Neural progenitor cell (in vitro differentiated cells): ENCODE data around the gene ZNF423. TPM values are rescaled to one million over a fixed set of nuclear protein-coding genes. Genes with fewer than 3 reads are reported as not detected.

Source experiments
- DNase-seq: peaks from one replicate; pipeline ENCODE4 v3.0.0-alpha.2; 2016; ENCODE audit warnings: low spot score
- H2AFZ ChIP-seq: fragments of 200-600 bp; sonication (generic); replicated peaks from 2 replicates; pipeline ENCODE4 v1.6.1; 2016; ENCODE audit warnings: antibody characterized with exemption
- H3F3A ChIP-seq: fragments of 200-600 bp; sonication (generic); 2 replicates; pipeline ENCODE4 v1.6.1; 2016; ENCODE audit warnings: antibody characterized with exemption, low read depth
- H3K27ac ChIP-seq: fragments of 200-600 bp; sonication (generic); 2 replicates; pipeline ENCODE4 v1.5.1; 2016; ENCODE audit warnings: mild to moderate bottlenecking
- H3K27me3 ChIP-seq: fragments of 200-600 bp; sonication (generic); 2 replicates; pipeline ENCODE4 v1.6.1; 2016; ENCODE audit warnings: mild to moderate bottlenecking, moderate library complexity
- H3K36me3 ChIP-seq: fragments of 200-600 bp; sonication (generic); 2 replicates; pipeline ENCODE4 v1.5.1; 2016
- H3K4me1 ChIP-seq: fragments of 200-600 bp; sonication (generic); 2 replicates; pipeline ENCODE4 v1.6.1; 2016; ENCODE audit warnings: mixed run types
- H3K4me2 ChIP-seq: fragments of 200-600 bp; sonication (generic); 2 replicates; pipeline ENCODE4 v1.6.1; 2016
- H3K4me3 ChIP-seq: fragments of 200-600 bp; sonication (generic); 2 replicates; pipeline ENCODE4 v1.5.1; 2016
- H3K79me2 ChIP-seq: fragments of 200-600 bp; sonication (generic); 2 replicates; pipeline ENCODE4 v1.6.1; 2016; ENCODE audit warnings: low read depth
- H3K9ac ChIP-seq: fragments of 200-600 bp; sonication (generic); 2 replicates; pipeline ENCODE4 v1.6.1; 2016
- H3K9me3 ChIP-seq: fragments of 200-600 bp; sonication (generic); 2 replicates; pipeline ENCODE4 v1.5.1; 2016; ENCODE audit warnings: low read depth
- H4K20me1 ChIP-seq: fragments of 200-600 bp; sonication (generic); 2 replicates; pipeline ENCODE4 v1.6.1; 2016; ENCODE audit warnings: low read depth
- H3K27ac Mint-ChIP-seq: 3 replicates; pipeline ENCODE4 v1.8.0; 2021; ENCODE audit warnings: mixed read lengths
- H3K27me3 Mint-ChIP-seq: 2 replicates; pipeline ENCODE4 v1.8.0; 2022; ENCODE audit warnings: low read depth, mild to moderate bottlenecking, inconsistent platforms, moderate library complexity, mixed read lengths; ENCODE audit not compliant: insufficient read depth
- H3K36me3 Mint-ChIP-seq: 3 replicates; pipeline ENCODE4 v1.8.0; 2021; ENCODE audit warnings: mixed read lengths
- H3K4me1 Mint-ChIP-seq: 3 replicates; pipeline ENCODE4 v1.8.0; 2021; ENCODE audit warnings: mixed read lengths
- H3K4me3 Mint-ChIP-seq: 3 replicates; pipeline ENCODE4 v1.8.0; 2021; ENCODE audit warnings: mild to moderate bottlenecking, moderate library complexity, mixed read lengths
- H3K9me3 Mint-ChIP-seq: 3 replicates; pipeline ENCODE4 v1.8.0; 2020; ENCODE audit warnings: mixed read lengths
- EZH2 ChIP-seq: fragments of 200-600 bp; sonication (generic); IDR thresholded peaks from 2 replicates; pipeline ENCODE4 v1.6.1; 2017; ENCODE audit warnings: antibody characterized with exemption, mild to moderate bottlenecking, moderate library complexity
- EZH2phosphoT487 ChIP-seq: fragments of 200-600 bp; sonication (generic); IDR thresholded peaks from 2 replicates; pipeline ENCODE4 v1.6.1; 2017; ENCODE audit warnings: antibody characterized with exemption
- total RNA-seq: library from RNA; depleted of rRNA; stranded (reverse); fragments of >200 nt; gene quantifications from 2 replicates; pipeline ENCODE4 v1.2.3, GENCODE V29; 2015; ENCODE audit warnings: low replicate concordance
- TF ChIP-seq, protein P1 (sequence below): fragments of 200-600 bp; sonication (generic); IDR thresholded peaks from 2 replicates; pipeline ENCODE4 v1.5.1; 2017; ENCODE audit warnings: antibody characterized with exemption, mild to moderate bottlenecking

The ZNF423 gene
- total RNA-seq, 1 donor from 2014 or later, result 21.9 TPM

DNA sequence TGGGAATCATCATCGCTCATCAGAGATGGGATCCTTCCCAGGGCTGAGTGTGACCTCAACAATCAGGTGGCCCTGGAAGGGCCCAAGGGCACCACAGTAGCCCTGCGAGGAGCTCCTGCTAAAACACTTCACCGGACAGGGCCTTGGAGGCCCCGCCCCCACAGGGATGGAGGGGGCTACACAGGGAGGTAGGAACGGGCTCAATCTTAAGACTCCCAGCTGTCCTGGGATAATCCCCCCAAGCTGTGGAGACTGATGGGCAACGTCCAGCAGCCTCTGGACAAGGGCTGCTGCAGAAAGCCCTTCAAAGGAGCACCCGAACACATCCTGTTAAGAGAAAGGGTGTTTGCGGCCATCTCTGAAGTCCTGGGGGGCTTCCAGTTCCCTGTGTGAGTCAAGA is 60.4 kb downstream of the ZNF423 start:
- Mint-ChIP-seq H3K4me3 (no peak overlapping the region), H3K4me1 (peaks cover 69% of the 10 kb centered on the region), H3K27me3 (no peaks in the 10 kb centered on the region), H3K27ac (peak overlapping the region; percentile 50), H3K9me3 (peaks cover 2% of the 10 kb centered on the region), H3K36me3 (peaks cover 16% of the 10 kb centered on the region)
- Histone ChIP-seq H3K4me1 (peaks cover 37% of the 10 kb centered on the region), H3F3A (peaks cover 12% of the 10 kb centered on the region), H3K4me3 (no peak overlapping the region), H3K9ac (no peak overlapping the region), H2AFZ (no peak overlapping the region), H3K27ac (no peak overlapping the region), H3K79me2 (peaks cover 96% of the 10 kb centered on the region), H3K4me2 (peak overlapping the region; percentile 8), H3K36me3 (no peaks in the 10 kb centered on the region), H3K9me3 (no peaks in the 10 kb centered on the region), H3K27me3 (no peaks in the 10 kb centered on the region), H4K20me1 (peaks cover 84% of the 10 kb centered on the region)
- DNase-seq, result peak; percentile 71
- no peak for TF ChIP-seq EZH2phosphoT487

DNA sequence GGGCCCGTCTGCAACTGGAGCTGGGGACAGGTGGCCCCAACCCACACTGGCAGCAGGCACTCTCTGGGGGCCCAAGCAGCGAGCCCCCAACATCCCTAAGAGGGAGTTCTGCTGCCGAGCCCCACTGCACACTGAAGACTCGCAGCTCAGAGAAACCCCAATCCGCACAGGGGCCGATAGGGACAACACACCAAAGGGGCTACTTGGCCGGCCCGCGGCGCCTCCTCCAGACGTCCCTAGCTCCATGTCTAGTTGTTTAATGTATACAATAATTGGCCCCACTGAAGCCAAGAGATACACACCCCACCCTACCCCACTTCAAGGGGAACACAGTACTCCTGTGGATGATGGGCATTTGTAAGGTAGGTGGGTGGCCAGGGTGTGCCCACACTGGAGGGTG is 62.7 kb downstream of the ZNF423 start:
- peaks cover 2% of the 10 kb centered on the region for H3K9me3 Mint-ChIP-seq
- DNase-seq, result no peak
- no peaks in the 10 kb centered on the region for H3K27me3 Mint-ChIP-seq
- Histone ChIP-seq H4K20me1 (peaks cover 76% of the 10 kb centered on the region), H3K36me3 (no peaks in the 10 kb centered on the region), H3K4me1 (peaks cover 23% of the 10 kb centered on the region), H3K4me3 (no peak overlapping the region), H3K4me2 (no peak overlapping the region), H3K9ac (no peak overlapping the region), H2AFZ (no peak overlapping the region), H3K9me3 (no peaks in the 10 kb centered on the region), H3F3A (no peaks in the 10 kb centered on the region), H3K27ac (no peak overlapping the region), H3K27me3 (no peaks in the 10 kb centered on the region), H3K79me2 (peaks cover 92% of the 10 kb centered on the region)
- H3K36me3 Mint-ChIP-seq, result peaks cover 30% of the 10 kb centered on the region
- TF ChIP-seq, protein P1, sequence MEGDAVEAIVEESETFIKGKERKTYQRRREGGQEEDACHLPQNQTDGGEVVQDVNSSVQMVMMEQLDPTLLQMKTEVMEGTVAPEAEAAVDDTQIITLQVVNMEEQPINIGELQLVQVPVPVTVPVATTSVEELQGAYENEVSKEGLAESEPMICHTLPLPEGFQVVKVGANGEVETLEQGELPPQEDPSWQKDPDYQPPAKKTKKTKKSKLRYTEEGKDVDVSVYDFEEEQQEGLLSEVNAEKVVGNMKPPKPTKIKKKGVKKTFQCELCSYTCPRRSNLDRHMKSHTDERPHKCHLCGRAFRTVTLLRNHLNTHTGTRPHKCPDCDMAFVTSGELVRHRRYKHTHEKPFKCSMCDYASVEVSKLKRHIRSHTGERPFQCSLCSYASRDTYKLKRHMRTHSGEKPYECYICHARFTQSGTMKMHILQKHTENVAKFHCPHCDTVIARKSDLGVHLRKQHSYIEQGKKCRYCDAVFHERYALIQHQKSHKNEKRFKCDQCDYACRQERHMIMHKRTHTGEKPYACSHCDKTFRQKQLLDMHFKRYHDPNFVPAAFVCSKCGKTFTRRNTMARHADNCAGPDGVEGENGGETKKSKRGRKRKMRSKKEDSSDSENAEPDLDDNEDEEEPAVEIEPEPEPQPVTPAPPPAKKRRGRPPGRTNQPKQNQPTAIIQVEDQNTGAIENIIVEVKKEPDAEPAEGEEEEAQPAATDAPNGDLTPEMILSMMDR, result no peak
- no peak for TF ChIP-seq EZH2
- TF ChIP-seq EZH2phosphoT487, result no peak
- H3K4me3 Mint-ChIP-seq, result no peak overlapping the region
- H3K27ac Mint-ChIP-seq, result peak overlapping the region; percentile 82
- H3K4me1 Mint-ChIP-seq, result peaks cover 69% of the 10 kb centered on the region

DNA sequence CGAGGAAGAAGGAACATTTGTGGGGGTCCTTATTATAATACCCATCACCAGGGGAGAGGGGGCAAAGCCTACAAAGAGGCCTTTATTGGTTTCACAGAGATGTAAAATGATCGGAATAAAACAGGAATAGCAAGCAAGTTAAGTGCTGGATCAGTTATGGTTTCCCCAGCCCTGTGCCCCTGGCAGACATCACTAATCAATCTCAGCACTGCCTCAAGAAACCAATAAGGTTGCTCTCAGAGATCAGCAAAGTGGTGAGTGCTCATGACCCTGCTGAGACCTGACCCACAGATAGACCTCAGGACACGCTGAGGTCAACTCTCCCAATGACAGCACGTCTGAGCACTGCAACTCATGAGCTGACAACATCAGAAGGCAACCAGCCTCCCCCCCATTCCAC is 66.3 kb downstream of the ZNF423 start:
- H3K4me3 Mint-ChIP-seq, result no peak overlapping the region
- no peak for TF ChIP-seq EZH2phosphoT487
- TF ChIP-seq EZH2, result no peak
- TF ChIP-seq, protein P1, result no peak
- no peaks in the 10 kb centered on the region for H3K9me3 ChIP-seq
- no peak overlapping the region for H2AFZ ChIP-seq
- H3K4me2 ChIP-seq, result no peak overlapping the region
- no peaks in the 10 kb centered on the region for H3K27me3 ChIP-seq
- H3K4me1 ChIP-seq, result peaks cover 8% of the 10 kb centered on the region
- peaks cover 2% of the 10 kb centered on the region for H3K9me3 Mint-ChIP-seq
- H3K36me3 ChIP-seq, result no peaks in the 10 kb centered on the region
- peaks cover 26% of the 10 kb centered on the region for H3K36me3 Mint-ChIP-seq
- no peak overlapping the region for H3K4me3 ChIP-seq
- H3K9ac ChIP-seq, result no peak overlapping the region
- H3K79me2 ChIP-seq, result peaks cover 61% of the 10 kb centered on the region
- no peak overlapping the region for H3K27ac ChIP-seq
- H3F3A ChIP-seq, result no peaks in the 10 kb centered on the region
- H4K20me1 ChIP-seq, result peaks cover 39% of the 10 kb centered on the region
- peak overlapping the region; percentile 25 for H3K27ac Mint-ChIP-seq
- no peak for DNase-seq
- H3K27me3 Mint-ChIP-seq, result peaks cover 4% of the 10 kb centered on the region
- peaks cover 41% of the 10 kb centered on the region for H3K4me1 Mint-ChIP-seq

DNA sequence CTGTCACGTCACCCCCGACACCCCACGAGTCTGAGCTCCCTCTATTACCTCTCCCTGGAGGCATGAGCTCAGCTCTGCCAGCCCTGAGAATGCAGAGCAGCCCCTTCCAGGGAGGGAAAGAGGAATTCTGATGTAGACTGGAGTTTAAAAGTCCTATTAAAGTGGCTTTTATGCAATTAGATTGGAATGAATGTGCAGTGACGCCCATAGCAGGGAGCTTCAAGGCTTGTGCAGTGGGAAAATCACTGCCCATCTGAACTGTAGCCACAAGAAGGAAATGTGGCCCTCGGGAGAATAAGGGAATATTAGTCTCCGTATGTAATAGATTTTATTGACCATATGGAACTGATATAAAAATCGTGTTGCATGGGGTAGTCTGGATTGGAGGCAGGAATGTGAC is 66.9 kb downstream of the ZNF423 start:
- H3K9me3 Mint-ChIP-seq, result peaks cover 2% of the 10 kb centered on the region
- no peak overlapping the region for H3K27ac ChIP-seq
- H3K4me3 Mint-ChIP-seq, result no peak overlapping the region

More for the DNA sequence above, 66.9 kb downstream of the ZNF423 start:
- Histone ChIP-seq H3K4me2 (no peak overlapping the region), H2AFZ (no peak overlapping the region), H3K79me2 (peaks cover 61% of the 10 kb centered on the region), H3K36me3 (no peaks in the 10 kb centered on the region), H4K20me1 (peaks cover 38% of the 10 kb centered on the region), H3K4me3 (no peak overlapping the region), H3K9me3 (no peaks in the 10 kb centered on the region), H3F3A (no peaks in the 10 kb centered on the region), H3K27me3 (no peaks in the 10 kb centered on the region), H3K4me1 (peaks cover 7% of the 10 kb centered on the region), H3K9ac (no peak overlapping the region)
- peaks cover 4% of the 10 kb centered on the region for H3K27me3 Mint-ChIP-seq
- H3K27ac Mint-ChIP-seq, result no peak overlapping the region
- TF ChIP-seq, protein P1, result no peak
- no peak for TF ChIP-seq EZH2phosphoT487
- no peak for TF ChIP-seq EZH2
- peaks cover 29% of the 10 kb centered on the region for H3K36me3 Mint-ChIP-seq
- DNase-seq, result no peak
- peaks cover 36% of the 10 kb centered on the region for H3K4me1 Mint-ChIP-seq
